Gastroesophageal sphincter (tissue), 3 donors: ENCODE results near the gene XG.

Experiments
- POLR2A ChIP-seq, 2 donors: fragments of 450-650 bp; IDR thresholded peaks; one replicate each; pipeline ENCODE4 v1.6.1; 2017; ENCODE audit warnings: antibody characterized with exemption in 2 of 2, mild to moderate bottlenecking in 2 of 2, moderate library complexity in 1 of 2
- TF ChIP-seq, protein P1 (sequence below), 4 experiments: fragments of 200-600 bp in 2 of 4; fragments of 450-650 bp in 2 of 4; sonication (generic) in 1 of 4; IDR thresholded peaks; one replicate each; pipeline ENCODE4 v1.5.1; 2017 to 2019; ENCODE audit warnings: antibody characterized with exemption in 4 of 4, mild to moderate bottlenecking in 2 of 4, moderate library complexity in 2 of 4

- TF ChIP-seq, protein P1, sequence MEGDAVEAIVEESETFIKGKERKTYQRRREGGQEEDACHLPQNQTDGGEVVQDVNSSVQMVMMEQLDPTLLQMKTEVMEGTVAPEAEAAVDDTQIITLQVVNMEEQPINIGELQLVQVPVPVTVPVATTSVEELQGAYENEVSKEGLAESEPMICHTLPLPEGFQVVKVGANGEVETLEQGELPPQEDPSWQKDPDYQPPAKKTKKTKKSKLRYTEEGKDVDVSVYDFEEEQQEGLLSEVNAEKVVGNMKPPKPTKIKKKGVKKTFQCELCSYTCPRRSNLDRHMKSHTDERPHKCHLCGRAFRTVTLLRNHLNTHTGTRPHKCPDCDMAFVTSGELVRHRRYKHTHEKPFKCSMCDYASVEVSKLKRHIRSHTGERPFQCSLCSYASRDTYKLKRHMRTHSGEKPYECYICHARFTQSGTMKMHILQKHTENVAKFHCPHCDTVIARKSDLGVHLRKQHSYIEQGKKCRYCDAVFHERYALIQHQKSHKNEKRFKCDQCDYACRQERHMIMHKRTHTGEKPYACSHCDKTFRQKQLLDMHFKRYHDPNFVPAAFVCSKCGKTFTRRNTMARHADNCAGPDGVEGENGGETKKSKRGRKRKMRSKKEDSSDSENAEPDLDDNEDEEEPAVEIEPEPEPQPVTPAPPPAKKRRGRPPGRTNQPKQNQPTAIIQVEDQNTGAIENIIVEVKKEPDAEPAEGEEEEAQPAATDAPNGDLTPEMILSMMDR (IDR thresholded peaks at IDR 0.05) = no peak
- TF ChIP-seq POLR2A (IDR thresholded peaks at IDR 0.05) = no peak
These were observed 16.0 kb downstream of the XG start for GRCh38 chrX:2767631-2768455.
